ENCODE measurements around the gene TADA2B. TPM values are rescaled to one million over a fixed set of nuclear protein-coding genes. Genes with fewer than 3 reads are reported as not detected.
"Not testable (repeated sequence)": the region's sequence is repeated elsewhere in the genome, so short reads cannot be mapped to it uniquely, and the experiment has no call there.

The TADA2B gene
- total RNA-seq, 1 experiment from 2014 or later = 14.3 TPM

- TF ChIP-seq ZNF423 (CRISPR knock-in tag; IDR thresholded peaks at IDR 0.05) (no peak), ZBTB21 (CRISPR knock-in tag; IDR thresholded peaks at IDR 0.05; ENCODE audit: borderline replicate concordance) (no peak), CREM (CRISPR knock-in tag; IDR thresholded peaks at IDR 0.05) (no peak), E2F5 (CRISPR knock-in tag; IDR thresholded peaks at IDR 0.05) (no peak), PREB (CRISPR knock-in tag; IDR thresholded peaks at IDR 0.05; ENCODE audit: borderline replicate concordance) (no peak), ZSCAN18 (CRISPR knock-in tag; IDR thresholded peaks at IDR 0.05) (no peak)
These were observed 34.2 kb downstream of the TADA2B start (continued) for GRCh38 chr4:7077371-7077770.

GRCh38 chr4:7078025-7078424 is 34.9 kb downstream of the TADA2B start:
- Mint-ChIP-seq H3K27me3 (ENCODE audit: low read depth) (peaks cover 43% of the 10 kb centered on the region), H3K9me3 (peaks cover 10% of the 10 kb centered on the region), H3K4me3 (no peak overlapping the region), H3K4me1 (no peaks in the 10 kb centered on the region), H3K36me3 (no peaks in the 10 kb centered on the region), H3K27ac (no peak overlapping the region)
- CTCF ChIA-PET = no interaction called here
- ATAC-seq (no peak), DNase-seq (ENCODE audit: low spot score) (no peak)
- POLR2A ChIA-PET = no interaction called here
- TF ChIP-seq CREM (CRISPR knock-in tag; IDR thresholded peaks at IDR 0.05) (no peak), STAT6 (CRISPR knock-in tag; conservative IDR thresholded peaks at IDR 0.05; ENCODE audit: low read depth) (no peak), OVOL2 (CRISPR knock-in tag; IDR thresholded peaks at IDR 0.05; ENCODE audit: borderline replicate concordance) (no peak), ZNF232 (CRISPR knock-in tag; IDR thresholded peaks at IDR 0.05) (no peak), ARID4B (CRISPR knock-in tag; IDR thresholded peaks at IDR 0.05; ENCODE audit: borderline replicate concordance) (no peak), JAZF1 (CRISPR knock-in tag; IDR thresholded peaks at IDR 0.05) (no peak), CDX4 (CRISPR knock-in tag; IDR thresholded peaks at IDR 0.05; ENCODE audit: borderline replicate concordance) (no peak), ELF4 (CRISPR knock-in tag; IDR thresholded peaks at IDR 0.05; ENCODE audit: low read depth) (no peak), USF2 (CRISPR knock-in tag; IDR thresholded peaks at IDR 0.05) (no peak), NFYB (CRISPR knock-in tag; conservative IDR thresholded peaks at IDR 0.05; ENCODE audit: low read depth) (no peak), IRF1 (CRISPR knock-in tag; IDR thresholded peaks at IDR 0.05) (no peak), PREB (CRISPR knock-in tag; IDR thresholded peaks at IDR 0.05; ENCODE audit: borderline replicate concordance) (no peak), MYBL2 (CRISPR knock-in tag; IDR thresholded peaks at IDR 0.05) (no peak)

GRCh38 chr4:7079483-7079882 is 36.3 kb downstream of the TADA2B start:
- ATAC-seq; H3K4me1 Mint-ChIP-seq; H3K36me3 Mint-ChIP-seq; DNase-seq (ENCODE audit: low spot score); H3K27ac Mint-ChIP-seq; POLR2A ChIA-PET; H3K9me3 Mint-ChIP-seq; H3K4me3 Mint-ChIP-seq: not testable (repeated sequence)
- peaks cover 52% of the 10 kb centered on the region for H3K27me3 Mint-ChIP-seq (ENCODE audit: low read depth)
- CTCF ChIA-PET = interaction anchor here (2.4 kb wide), 1 partner anchor 9 kb away, joined by 8 read pairs; no protein-coding TSS in a partner anchor

Measured in WTC11 (cell line).